DND-41 (cell line): ENCODE results near the gene RBAK.
"Not testable (repeated sequence)": the region's sequence is repeated elsewhere in the genome, so short reads cannot be mapped to it uniquely, and the experiment has no call there.

Experiments used
- ATAC-seq: fragments of 200-7000 bp; cut with Tn5 transposase; 3 replicates; pipeline ENCODE4 v1.9.1; 2021; ENCODE audit warnings: low read depth; ENCODE audit not compliant: insufficient read depth
- DNase-seq: peaks from one replicate; pipeline ENCODE4 v3.0.0-alpha.2; 2020
- H2AFZ ChIP-seq: 2 replicates; pipeline ENCODE4 v1.6.0; 2012; ENCODE audit warnings: low read depth, low read length
- H3K27ac ChIP-seq: 2 replicates; pipeline ENCODE4 v1.5.1; 2012; ENCODE audit warnings: low read length, inconsistent platforms
- H3K27me3 ChIP-seq: fragments of 200-600 bp; sonication (generic); 2 replicates; pipeline ENCODE4 v1.6.0; 2012; ENCODE audit warnings: low read length, mild to moderate bottlenecking, inconsistent platforms; ENCODE audit not compliant: insufficient read depth, poor library complexity
- H3K36me3 ChIP-seq: 2 replicates; pipeline ENCODE4 v1.5.1; 2012; ENCODE audit warnings: low read length, inconsistent platforms; ENCODE audit not compliant: insufficient read depth
- H3K4me1 ChIP-seq: 2 replicates; pipeline ENCODE4 v1.5.1; 2012; ENCODE audit warnings: mild to moderate bottlenecking, low read length; ENCODE audit not compliant: insufficient read depth
- H3K4me2 ChIP-seq: 2 replicates; pipeline ENCODE4 v1.6.0; 2012; ENCODE audit warnings: mild to moderate bottlenecking, moderate library complexity, low read length, inconsistent platforms; ENCODE audit not compliant: insufficient read depth
- H3K4me3 ChIP-seq, 2 experiments: fragments of 200-600 bp in 1 of 2; shearing (Covaris generic) in 1 of 2; 2 replicates each; pipeline ENCODE4 v1.5.1; 2012 to 2016; ENCODE audit warnings: inconsistent platforms in 2 of 2, low read length in 2 of 2, mild to moderate bottlenecking in 2 of 2, low read depth in 1 of 2, moderate library complexity in 1 of 2
- H3K79me2 ChIP-seq: 2 replicates; pipeline ENCODE4 v1.6.0; 2012; ENCODE audit warnings: low read length, inconsistent platforms; ENCODE audit not compliant: insufficient read depth
- H3K9ac ChIP-seq: 2 replicates; pipeline ENCODE4 v1.6.0; 2012; ENCODE audit warnings: low read depth, mild to moderate bottlenecking, inconsistent platforms, low read length, moderate library complexity
- H3K9me3 ChIP-seq: 2 replicates; pipeline ENCODE4 v1.5.1; 2012; ENCODE audit warnings: low read length, moderate library complexity, mild to moderate bottlenecking, inconsistent platforms; ENCODE audit not compliant: insufficient read depth, severe bottlenecking
- H4K20me1 ChIP-seq: 2 replicates; pipeline ENCODE4 v1.6.0; 2012; ENCODE audit warnings: low read length; ENCODE audit not compliant: insufficient read depth
- EZH2 ChIP-seq: IDR thresholded peaks from 3 replicates; pipeline ENCODE4 v1.6.1; 2012; ENCODE audit warnings: borderline replicate concordance, low read depth, mild to moderate bottlenecking, moderate library complexity, low read length, inconsistent platforms; ENCODE audit not compliant: severe bottlenecking
- TF ChIP-seq, protein P1 (sequence below): IDR thresholded peaks from 2 replicates; pipeline ENCODE4 v1.5.1; 2012; ENCODE audit warnings: borderline replicate concordance, low read length, moderate library complexity, mild to moderate bottlenecking; ENCODE audit not compliant: poor library complexity, severe bottlenecking; ENCODE audit errors: extremely low read depth

Gene RBAK

GRCh38 chr7:5082806-5083205, 37.1 kb downstream of the RBAK start:
- Histone ChIP-seq H4K20me1 (no peaks in the 10 kb centered on the region), H3K79me2 (no peaks in the 10 kb centered on the region), H3K4me2 (no peak overlapping the region), H3K4me3 (no peak overlapping the region), H3K36me3 (no peaks in the 10 kb centered on the region), H3K4me1 (peaks cover 5% of the 10 kb centered on the region), H2AFZ (no peak overlapping the region), H3K9me3 (no peaks in the 10 kb centered on the region), H3K27me3 (peaks cover 3% of the 10 kb centered on the region), H3K27ac (no peak overlapping the region), H3K9ac (no peak overlapping the region)
- ATAC-seq (no peak), DNase-seq (no peak)
- TF ChIP-seq EZH2 = no peak
- TF ChIP-seq, protein P1, sequence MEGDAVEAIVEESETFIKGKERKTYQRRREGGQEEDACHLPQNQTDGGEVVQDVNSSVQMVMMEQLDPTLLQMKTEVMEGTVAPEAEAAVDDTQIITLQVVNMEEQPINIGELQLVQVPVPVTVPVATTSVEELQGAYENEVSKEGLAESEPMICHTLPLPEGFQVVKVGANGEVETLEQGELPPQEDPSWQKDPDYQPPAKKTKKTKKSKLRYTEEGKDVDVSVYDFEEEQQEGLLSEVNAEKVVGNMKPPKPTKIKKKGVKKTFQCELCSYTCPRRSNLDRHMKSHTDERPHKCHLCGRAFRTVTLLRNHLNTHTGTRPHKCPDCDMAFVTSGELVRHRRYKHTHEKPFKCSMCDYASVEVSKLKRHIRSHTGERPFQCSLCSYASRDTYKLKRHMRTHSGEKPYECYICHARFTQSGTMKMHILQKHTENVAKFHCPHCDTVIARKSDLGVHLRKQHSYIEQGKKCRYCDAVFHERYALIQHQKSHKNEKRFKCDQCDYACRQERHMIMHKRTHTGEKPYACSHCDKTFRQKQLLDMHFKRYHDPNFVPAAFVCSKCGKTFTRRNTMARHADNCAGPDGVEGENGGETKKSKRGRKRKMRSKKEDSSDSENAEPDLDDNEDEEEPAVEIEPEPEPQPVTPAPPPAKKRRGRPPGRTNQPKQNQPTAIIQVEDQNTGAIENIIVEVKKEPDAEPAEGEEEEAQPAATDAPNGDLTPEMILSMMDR = no peak

DNA sequence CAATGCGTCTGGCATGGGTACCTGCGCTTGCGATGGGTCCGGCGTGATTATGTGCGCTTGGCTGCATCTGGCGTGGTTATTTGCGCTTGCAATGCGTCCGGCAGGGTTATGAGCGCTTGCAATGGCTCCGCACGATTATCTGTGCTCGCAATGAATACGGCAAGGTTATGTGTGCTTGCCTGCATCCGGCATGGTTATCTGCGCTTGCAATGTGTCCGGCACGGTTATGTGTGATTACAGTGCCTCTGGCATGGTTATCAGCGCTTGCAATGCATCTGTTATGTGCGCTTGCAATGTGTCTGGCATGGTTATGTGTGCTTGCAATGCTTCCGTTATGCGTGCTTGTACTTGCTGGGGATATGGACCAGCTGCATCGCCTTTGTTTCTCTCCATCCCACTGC, 37.7 kb downstream of the RBAK start:
- Histone ChIP-seq H3K9ac (no peak overlapping the region), H3K9me3 (no peaks in the 10 kb centered on the region), H3K4me1 (peaks cover 3% of the 10 kb centered on the region; the same call in 1 of the 2 replicates), H3K4me3 (no peak overlapping the region), H3K4me2 (no peak overlapping the region), H4K20me1 (no peaks in the 10 kb centered on the region), H3K79me2 (no peaks in the 10 kb centered on the region), H3K27me3 (no peaks in the 10 kb centered on the region), H3K27ac (no peak overlapping the region), H3K36me3 (no peaks in the 10 kb centered on the region), H2AFZ (no peak overlapping the region)
- ATAC-seq (no peak), DNase-seq (no peak)
- TF ChIP-seq EZH2 = no peak
- TF ChIP-seq, protein P1 = no peak

GRCh38 chr7:5086256-5086655, 40.6 kb downstream of the RBAK start:
- Histone ChIP-seq H3K27ac (no peak overlapping the region), H2AFZ (no peak overlapping the region), H3K79me2 (no peaks in the 10 kb centered on the region), H3K36me3 (no peaks in the 10 kb centered on the region), H3K9me3 (no peaks in the 10 kb centered on the region), H3K4me2 (no peak overlapping the region), H3K27me3 (no peaks in the 10 kb centered on the region), H3K4me3 (no peak overlapping the region), H3K9ac (no peak overlapping the region), H4K20me1 (no peaks in the 10 kb centered on the region), H3K4me1 (peaks cover 3% of the 10 kb centered on the region; the same call in 1 of the 2 replicates)
- no peak for ATAC-seq
- DNase-seq = no peak
- TF ChIP-seq, protein P1 = no peak
- TF ChIP-seq EZH2 = no peak

DNA sequence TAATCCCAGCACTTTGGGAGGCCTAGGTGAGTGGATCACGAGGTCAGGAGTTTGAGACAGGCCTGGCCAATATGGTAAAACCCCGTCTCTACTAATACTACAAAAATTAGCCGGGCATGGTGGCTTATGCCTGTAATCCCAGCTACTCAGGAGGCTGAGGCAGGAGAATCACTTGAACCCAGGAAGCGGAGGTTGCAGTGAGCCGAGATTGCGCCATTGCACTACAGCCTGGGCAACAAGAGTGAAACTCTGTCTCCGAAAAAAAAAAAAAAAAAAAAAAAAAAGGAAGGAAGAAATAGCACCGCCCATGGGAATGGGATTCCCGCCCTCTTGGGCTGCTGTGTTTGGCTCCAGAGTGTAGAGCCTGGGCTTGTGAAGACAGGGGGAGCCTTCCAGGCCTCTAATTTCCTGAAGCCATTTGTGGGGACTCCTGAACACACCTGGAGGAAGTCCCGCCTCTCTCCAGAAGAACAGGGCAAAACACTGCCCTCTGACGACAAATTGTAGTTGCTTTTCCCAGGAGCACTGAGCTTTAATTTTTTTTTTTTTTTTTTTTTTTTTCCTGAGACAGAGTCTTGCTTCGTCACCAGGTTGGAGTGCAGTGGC, 42.7 kb downstream of the RBAK start:
- not testable (repeated sequence) for DNase-seq, H3K4me3 ChIP-seq, H3K27ac ChIP-seq, H3K27me3 ChIP-seq, H3K9me3 ChIP-seq, H3K79me2 ChIP-seq, H3K36me3 ChIP-seq, H3K4me1 ChIP-seq, H2AFZ ChIP-seq, H3K4me2 ChIP-seq, ATAC-seq, H4K20me1 ChIP-seq, H3K9ac ChIP-seq
